ENCODE data around the gene CCDC154.
A peak's percentile ranks its signal among the peaks of the same experiment; 100 is the strongest.

CCDC154 gene

GRCh38 chr16:1429012-1429411 lies 15.3 kb downstream of the CCDC154 start:
- DNase-seq (ENCODE audit: low read depth) = no peak
- no peak overlapping the region for H3K4me3 ChIP-seq (ENCODE audit: control insufficient read depth, low read depth, low read length)
- TF ChIP-seq, protein P1, sequence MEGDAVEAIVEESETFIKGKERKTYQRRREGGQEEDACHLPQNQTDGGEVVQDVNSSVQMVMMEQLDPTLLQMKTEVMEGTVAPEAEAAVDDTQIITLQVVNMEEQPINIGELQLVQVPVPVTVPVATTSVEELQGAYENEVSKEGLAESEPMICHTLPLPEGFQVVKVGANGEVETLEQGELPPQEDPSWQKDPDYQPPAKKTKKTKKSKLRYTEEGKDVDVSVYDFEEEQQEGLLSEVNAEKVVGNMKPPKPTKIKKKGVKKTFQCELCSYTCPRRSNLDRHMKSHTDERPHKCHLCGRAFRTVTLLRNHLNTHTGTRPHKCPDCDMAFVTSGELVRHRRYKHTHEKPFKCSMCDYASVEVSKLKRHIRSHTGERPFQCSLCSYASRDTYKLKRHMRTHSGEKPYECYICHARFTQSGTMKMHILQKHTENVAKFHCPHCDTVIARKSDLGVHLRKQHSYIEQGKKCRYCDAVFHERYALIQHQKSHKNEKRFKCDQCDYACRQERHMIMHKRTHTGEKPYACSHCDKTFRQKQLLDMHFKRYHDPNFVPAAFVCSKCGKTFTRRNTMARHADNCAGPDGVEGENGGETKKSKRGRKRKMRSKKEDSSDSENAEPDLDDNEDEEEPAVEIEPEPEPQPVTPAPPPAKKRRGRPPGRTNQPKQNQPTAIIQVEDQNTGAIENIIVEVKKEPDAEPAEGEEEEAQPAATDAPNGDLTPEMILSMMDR (conservative IDR thresholded peaks at IDR 0.05; ENCODE audit: control insufficient read depth, insufficient read depth, low read depth, low read length) = no peak

GRCh38 chr16:1428511-1428910 lies 15.8 kb downstream of the CCDC154 start:
- TF ChIP-seq, protein P1 (conservative IDR thresholded peaks at IDR 0.05; ENCODE audit: control insufficient read depth, insufficient read depth, low read depth, low read length) = peak; percentile 39
- H3K4me3 ChIP-seq (ENCODE audit: control insufficient read depth, low read depth, low read length) = no peak overlapping the region
- DNase-seq (ENCODE audit: low read depth) = peak; percentile 26

- H3K4me3 ChIP-seq (ENCODE audit: control insufficient read depth, low read depth, low read length) = no peak overlapping the region
- TF ChIP-seq, protein P1 (conservative IDR thresholded peaks at IDR 0.05; ENCODE audit: control insufficient read depth, insufficient read depth, low read depth, low read length) = no peak
- DNase-seq (ENCODE audit: low read depth) = no peak
These were observed 16.6 kb downstream of the CCDC154 start for GRCh38 chr16:1427473-1428461.

DNA sequence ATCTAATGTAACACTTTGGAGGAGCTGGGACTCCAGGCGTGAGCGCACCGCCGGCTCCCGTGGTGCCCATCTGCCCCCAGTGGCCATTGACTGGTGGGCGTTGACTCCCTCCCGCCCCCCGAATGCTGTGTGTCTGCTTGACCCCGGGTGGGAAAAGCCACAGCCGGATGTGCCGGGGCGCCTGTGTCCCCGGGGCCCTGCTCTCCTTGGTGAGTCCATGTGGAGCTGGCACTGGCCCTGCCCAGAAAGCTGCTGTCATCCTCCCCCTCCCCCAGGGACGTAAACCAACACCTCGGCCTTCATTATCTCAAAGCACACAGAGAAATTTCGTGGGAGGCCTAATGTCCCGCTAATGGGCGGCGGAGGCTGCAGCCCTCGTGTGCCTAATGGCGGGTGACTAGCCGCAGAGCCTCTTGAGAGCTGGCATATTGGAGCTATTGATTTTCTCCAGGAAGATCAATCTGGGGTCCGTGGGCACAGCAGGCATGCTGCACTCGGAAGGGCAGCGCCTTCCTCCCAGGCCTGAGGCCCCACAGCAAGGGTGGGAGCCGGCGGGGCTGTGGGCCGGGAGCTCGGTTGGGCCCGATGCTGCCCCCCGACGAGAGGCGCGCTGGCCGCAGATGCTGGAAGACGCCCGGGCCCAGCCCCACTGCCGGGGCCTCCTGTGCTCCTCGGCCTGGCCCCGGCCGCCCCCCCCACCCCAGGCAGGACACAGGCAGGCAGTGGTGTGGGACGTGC lies 17.5 kb downstream of the CCDC154 start:
- DNase-seq (ENCODE audit: low read depth) = no peak
- TF ChIP-seq, protein P1 (conservative IDR thresholded peaks at IDR 0.05; ENCODE audit: control insufficient read depth, insufficient read depth, low read depth, low read length) = no peak
- H3K4me3 ChIP-seq (ENCODE audit: control insufficient read depth, low read depth, low read length) = no peak overlapping the region

DNA sequence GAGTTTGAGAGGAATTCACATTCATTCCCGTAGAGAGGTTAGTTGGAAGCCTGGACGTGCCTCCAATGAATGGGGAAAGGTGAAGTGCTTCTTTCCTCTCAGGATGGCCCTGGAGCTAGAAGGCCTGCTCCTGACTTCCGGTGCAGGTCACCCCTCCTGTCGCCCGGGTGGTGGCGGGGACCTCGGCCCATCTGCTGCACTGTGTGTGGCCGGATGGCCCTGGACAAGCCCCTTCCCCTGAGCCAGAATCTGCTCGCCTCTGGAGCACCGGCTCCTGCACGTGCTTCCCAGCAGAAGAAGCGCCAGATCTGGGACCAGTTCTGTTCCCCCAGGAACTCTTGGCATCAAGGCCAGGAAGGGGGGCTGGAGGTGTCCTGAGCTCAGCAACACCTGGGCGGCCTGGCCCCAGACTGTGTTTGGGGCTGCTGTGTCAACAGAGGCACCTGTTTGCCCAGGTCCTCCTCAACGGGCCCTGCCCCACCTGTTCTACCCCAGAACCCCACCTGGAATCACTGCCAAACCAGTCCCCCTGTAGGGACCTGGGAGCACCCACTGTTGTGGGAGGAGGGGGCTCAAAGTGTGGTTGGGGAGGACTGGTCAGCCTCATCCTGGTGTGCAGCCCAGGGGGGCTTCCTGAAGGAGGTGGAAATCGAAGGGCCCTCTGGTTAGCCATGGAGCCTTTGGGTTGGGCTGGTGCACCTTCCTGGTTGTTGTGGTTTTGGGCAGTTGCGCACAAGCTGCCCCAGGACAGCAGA lies 18.6 kb downstream of the CCDC154 start:
- TF ChIP-seq, protein P1 (conservative IDR thresholded peaks at IDR 0.05; ENCODE audit: control insufficient read depth, insufficient read depth, low read depth, low read length) = no peak
- no peak for DNase-seq (ENCODE audit: low read depth)
- H3K4me3 ChIP-seq (ENCODE audit: control insufficient read depth, low read depth, low read length) = no peak overlapping the region

- no peak for DNase-seq (ENCODE audit: low read depth)
- H3K4me3 ChIP-seq (ENCODE audit: control insufficient read depth, low read depth, low read length) = no peak overlapping the region
- TF ChIP-seq, protein P1 (conservative IDR thresholded peaks at IDR 0.05; ENCODE audit: control insufficient read depth, insufficient read depth, low read depth, low read length) = no peak
These were observed 20.3 kb downstream of the CCDC154 start for GRCh38 chr16:1424028-1424427.
